SKM-1 treated with dmso at 0.1 percent for 144 hours (cell line): Measurements from ENCODE around the gene CSPG4.
A peak's percentile ranks its signal among the peaks of the same experiment; 100 is the strongest.
"Not testable (repeated sequence)": the region's sequence is repeated elsewhere in the genome, so short reads cannot be mapped to it uniquely, and the experiment has no call there.

Experiments
- DNase-seq: peaks from one replicate; lab custom pipeline; 2025; ENCODE audit not compliant: unreplicated experiment; lab: John Stamatoyannopoulos, UW

CSPG4 gene

DNA sequence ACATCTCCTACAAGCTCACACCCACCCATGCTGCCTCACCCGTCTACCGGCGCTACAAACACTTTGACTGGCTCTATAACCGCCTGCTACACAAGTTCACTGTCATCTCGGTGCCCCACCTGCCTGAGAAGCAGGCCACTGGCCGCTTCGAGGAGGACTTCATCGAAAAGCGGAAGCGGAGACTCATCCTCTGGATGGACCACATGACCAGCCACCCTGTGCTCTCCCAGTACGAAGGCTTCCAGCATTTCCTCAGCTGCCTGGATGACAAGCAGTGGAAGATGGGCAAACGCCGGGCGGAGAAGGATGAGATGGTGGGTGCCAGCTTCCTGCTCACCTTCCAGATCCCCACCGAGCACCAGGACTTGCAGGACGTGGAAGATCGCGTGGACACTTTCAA is 62.8 kb downstream of the CSPG4 start:
- no peak for DNase-seq

GRCh38 chr15:75649045-75649761 is 63.4 kb downstream of the CSPG4 start:
- DNase-seq, result no peak

DNA sequence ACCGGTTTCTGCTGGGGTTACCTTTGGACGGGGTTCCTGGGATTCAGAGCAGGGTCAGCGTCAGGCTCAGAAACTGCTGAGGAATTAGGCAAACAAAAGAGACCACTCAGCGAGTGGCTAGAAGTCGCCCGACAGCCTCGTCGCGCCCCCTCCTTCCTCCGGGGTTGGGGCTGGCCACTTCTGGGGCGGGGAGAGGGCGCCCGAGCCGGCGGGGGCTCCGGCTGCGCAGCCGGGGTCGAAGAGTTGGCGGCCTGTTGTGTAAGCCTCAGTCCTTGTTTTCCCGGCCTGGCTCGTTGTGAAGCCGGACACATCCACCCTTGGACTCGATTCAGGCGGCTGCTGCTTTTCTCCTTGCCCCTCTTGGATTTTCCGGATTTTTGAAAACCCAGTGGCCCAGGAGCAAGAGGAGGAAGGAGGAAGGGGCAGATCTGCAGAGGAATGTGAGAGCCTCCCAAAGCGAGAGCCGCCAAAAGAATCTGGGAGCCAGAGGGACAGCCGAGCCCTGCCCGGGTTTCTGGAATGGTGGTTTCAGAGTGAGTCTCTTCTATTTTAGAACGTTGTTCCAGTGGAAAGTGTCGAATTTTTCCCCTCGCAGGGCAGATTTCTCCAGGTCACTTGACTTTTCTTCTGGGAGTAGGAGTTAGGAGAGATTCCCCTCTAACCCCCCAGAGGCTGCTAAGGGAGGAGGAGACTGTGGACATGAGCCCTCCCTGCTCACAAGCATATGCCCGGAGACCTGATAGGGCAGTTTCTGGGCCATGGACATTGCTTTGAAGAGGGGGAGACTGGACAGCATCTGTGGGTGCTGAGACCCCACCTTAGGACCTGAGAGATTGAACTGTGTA is 64.3 kb downstream of the CSPG4 start:
- no peak for DNase-seq

GRCh38 chr15:75647370-75648155 is 65.1 kb downstream of the CSPG4 start, which contains the start of gene SNX33:
Gene SNX33 (plus strand): TSS chr15:75647912. CDS start chr15:75649103, 1,191 bp downstream.
- peak; percentile 62 for DNase-seq

DNA sequence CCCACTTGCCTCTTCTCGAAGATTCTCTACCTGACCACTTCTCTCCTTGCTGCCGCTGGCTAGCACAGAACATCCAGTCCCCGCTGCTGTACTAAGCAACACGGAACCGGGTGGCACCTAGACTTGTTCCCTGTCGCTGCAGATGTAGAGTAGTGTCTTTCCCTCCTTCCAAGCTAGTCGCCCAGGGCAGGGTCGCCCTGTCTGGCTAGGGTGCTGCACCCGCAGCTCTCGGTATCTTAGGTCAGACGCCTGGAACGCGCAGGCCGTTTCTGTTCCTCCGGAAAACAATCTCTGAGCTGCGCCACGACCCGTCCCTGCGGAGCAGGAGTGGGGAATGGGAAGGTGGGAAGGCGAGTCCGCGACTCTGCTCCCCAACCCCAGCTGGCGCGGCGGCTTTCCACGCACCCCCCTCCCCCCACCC is 65.7 kb downstream of the CSPG4 start:
- no peak for DNase-seq

- no peak for DNase-seq
These were observed 66.3 kb downstream of the CSPG4 start for GRCh38 chr15:75646112-75646943.

GRCh38 chr15:75644376-75644775 is 68.3 kb downstream of the CSPG4 start:
- DNase-seq, result no peak

- DNase-seq, result no peak
These were observed 71.0 kb downstream of the CSPG4 start for GRCh38 chr15:75641603-75642002.

DNA sequence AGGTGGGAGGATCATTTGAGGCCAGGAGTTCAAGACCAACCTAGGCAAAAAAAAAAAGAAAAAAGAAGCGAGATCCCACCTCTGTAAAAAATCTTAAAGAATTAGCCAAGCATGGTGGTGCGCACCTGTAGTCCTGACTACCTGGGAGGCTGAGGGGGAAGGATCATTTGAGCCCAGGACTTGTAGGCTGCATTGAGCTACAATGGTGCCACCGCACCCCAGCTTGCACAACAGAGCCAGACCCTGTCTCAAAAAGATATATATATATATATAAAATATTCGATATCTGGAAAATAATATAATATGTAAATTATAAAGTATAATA is 71.5 kb downstream of the CSPG4 start:
- no peak for DNase-seq

DNA sequence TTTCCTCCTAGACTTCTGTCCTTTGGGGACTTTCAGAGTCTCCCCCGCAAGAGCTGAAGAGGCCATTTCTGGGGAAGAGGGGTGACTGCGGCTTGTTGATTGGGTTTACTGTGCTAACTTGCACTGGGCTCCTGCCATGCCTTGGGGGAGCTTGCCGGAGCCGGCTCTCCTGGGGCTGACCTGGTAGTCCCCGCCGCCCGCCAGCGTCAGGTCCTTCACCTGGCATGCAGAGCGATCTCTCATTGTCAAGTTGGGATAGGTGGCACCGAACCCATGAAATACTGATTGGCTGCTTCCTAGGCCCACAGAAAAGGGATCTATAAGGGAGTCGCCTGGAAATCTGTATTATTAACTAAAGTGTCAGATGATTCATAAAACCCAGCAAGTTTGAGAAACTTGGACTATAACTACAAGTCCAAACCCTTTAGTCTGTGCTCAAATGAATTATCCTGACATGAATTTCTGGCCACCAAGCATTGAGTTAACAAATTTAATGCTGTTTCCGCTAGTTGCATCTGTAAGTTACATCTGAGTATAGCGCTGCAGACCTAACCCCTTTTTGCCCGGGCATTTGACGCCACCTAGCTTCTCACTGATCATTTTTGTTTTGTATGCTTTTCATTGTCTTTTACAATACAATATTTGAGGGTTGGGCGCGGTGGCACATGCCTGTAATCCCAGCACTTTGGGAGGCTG is 72.0 kb downstream of the CSPG4 start:
- peak; percentile 64 for DNase-seq

- peak; percentile 98 for DNase-seq
These were observed 72.8 kb downstream of the CSPG4 start, which contains the start of gene IMP3 for GRCh38 chr15:75639709-75640482. Gene IMP3 (minus strand): TSS chr15:75640224. CDS start chr15:75640168, 56 bp downstream.

DNA sequence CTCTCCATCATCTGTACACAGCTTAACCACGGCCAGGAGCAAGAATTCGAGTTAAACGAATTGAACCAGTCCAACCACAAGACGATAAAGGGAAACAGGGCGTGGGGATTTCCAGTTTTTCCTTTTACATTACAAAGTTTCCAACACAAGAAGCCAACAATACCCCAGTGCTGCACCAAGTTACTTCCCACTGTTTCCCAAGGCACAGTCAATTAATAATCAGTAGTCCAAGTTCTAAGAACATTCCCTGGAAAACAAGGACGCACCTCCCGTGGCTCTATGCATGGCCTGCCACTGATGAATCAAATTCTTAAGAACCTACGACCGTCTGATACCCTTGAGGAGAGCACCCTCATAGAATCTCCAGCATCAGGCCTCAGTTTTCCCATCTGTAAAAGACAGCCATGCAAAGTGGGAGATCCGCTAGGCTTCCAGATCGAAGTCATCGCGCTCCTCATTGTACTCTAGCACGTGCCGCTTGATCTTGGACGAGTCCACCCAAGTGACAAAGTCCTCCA is 73.4 kb downstream of the CSPG4 start:
- no peak for DNase-seq

DNA sequence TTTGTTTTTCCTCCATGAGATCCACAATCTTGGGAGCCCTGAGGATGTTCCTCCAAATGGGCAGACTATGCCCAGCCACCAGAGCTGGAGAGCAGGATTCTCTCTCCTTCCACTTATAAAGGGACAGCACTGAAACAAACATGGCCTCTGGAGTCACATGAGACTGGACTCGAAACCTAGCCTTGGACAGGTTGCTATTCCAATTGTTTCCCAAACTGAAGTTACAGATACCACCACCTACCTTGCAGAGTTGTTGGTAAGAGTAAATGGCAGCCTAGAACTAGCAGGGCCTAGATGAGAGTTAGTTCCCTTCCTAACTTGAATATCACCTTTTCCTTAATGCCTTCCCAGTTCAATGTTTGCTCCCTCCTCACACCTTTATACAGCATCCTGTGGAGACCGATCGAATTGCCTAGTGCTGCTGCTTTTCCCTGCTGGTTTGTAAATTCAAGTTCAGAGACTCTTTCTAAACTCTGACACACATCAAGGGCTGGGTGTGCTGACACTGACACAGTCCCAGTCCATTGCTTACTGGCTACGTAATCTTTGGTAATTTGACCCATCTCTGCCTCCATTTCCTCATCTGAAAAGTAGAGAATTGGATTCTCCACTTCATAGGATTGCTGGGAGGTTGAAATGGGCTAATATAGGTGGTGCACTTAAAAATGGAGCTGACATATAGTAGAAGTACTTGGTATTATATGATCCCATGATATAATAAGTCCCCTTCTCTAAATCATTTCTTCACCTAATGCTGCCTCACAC is 75.2 kb downstream of the CSPG4 start:
- DNase-seq, result no peak

DNA sequence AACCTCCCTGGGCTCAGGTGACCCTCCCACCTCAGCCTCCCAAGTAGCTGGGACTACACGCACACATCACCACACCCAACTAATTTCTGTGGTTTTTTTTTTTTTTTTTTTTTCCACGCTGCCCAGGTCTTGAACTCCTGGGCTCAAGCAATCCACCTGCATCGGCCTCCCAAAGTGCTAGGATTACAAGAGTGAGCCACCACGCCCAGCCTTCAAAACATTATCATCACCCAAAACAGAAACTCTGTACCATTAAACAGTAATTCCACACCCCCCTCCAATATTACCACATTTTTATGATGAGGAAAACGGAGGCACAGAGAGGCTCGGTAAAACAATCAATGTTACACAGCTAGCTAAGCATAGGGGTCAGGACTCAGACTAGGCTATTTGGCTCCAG is 76.6 kb downstream of the CSPG4 start:
- no peak for DNase-seq

DNA sequence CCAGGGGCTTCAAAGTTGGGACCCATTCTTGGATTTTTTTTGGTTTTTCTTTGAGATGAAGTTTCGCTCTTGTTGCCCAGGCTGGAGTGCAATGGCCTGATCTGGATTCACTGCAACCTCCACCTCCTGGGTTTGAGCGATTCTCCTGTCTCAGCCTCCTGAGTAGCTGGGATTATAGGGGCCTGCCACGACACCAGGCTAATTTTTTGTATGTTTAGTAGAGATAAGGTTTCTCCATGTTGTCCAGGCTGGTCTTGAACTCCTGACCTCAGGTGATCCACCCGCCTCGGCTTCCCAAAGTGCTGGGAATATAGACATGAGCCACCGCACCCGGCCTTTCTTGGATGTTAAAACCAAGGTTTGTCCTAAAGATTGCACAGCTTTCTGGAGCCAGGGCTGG is 78.7 kb downstream of the CSPG4 start:
- DNase-seq, result not testable (repeated sequence)

DNA sequence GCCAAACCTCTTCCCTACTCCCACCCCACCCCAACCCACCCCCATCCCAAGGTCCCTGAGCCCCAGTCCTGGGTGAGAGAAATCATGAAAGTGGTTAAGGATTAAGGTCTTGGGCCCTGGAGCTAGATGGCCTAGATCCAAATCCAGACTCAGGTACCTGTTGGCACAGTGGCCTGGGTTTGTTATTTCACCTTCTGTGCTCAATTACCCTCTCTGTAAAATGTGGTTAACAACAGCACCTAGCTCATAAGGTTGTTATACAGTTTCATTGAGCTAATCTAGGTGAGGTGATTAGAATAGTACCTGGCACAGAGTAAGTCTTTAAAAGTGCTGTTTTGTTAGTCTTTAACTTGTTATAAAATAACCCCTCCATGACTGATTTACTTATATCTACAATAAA is 80.7 kb downstream of the CSPG4 start:
- DNase-seq, result no peak

DNA sequence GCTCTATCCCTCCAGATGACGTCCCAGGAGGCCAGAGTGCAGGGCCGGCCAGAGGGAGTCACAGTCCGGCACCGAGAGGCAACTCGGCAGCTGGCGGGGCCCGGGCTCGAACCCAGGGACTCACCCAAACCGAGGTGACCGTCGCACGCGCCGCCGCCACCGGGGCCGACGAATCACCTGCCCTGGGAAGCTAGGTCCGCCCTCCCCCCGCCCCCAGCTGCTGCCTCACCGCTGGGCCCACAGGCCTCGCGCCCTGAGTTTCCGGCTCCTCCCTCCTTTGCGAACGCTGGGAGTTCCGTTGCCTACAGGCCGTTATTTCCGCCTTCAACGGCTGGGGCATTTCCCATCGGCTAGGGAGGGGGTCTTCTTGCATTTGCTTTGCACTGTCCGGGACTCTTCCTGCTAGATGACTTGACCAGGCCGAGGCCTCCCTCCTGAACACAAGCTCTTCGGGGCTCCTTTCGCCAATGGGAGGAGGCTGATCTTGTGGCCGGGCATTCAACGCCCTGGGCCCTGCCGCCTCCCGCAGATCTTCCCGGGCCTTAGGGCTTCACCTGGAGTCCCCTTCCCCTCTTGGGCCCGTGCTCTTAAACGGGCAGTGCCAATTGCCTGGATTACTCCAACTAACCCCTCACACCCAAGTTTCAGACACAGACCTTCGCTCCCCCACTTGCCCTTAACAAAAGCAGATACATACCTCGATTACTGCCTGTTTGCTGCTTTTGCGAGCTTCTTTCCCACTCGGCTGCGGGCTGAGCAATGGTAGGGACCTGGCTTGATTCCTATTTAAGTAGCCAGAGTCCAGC is 86.9 kb downstream of the CSPG4 start, which contains the start of gene SNUPN:
TSS of gene SNUPN (minus strand) at position 184 of the 806 bp plus-strand sequence. CDS start 4,674 bp downstream, outside the sequence.
- peak; percentile 93 for DNase-seq
